Stimulated activated CD4-positive, alpha-beta T cell treated with anti-CD3 and anti-CD28 coated beads, Interleukin-12 subunit alpha, Interleukin-12 subunit beta, amount 100 ng/mL, for 24 hours (primary cell): Measurements from ENCODE around the gene EYA3.

Source experiments
- DNase-seq, 2 experiments: peaks; one replicate each; pipeline ENCODE4 v3.0.0-alpha.2; 2020; ENCODE audit warnings: low read depth in 2 of 2

Gene EYA3

DNA sequence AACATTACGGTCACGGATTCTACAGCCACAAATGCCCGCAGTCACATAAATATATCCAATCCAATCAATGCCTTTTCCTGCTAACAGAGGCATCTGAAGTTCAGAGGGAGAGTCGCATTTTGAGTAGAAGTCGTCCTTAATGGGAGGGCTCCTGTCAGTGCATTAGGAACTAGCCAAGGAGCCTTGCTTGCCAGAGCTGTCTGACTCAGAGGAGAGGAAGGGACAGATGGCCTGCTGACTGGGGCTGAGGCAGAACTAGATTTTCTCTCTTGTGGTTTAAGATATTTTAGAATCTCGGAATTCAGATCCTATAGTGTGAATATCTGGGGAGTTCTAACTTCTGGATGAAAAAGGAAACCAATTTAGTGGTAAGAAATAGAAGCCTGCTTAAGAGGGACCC lies 118.0 kb downstream of the EYA3 start:
- DNase-seq, result no peak

DNA sequence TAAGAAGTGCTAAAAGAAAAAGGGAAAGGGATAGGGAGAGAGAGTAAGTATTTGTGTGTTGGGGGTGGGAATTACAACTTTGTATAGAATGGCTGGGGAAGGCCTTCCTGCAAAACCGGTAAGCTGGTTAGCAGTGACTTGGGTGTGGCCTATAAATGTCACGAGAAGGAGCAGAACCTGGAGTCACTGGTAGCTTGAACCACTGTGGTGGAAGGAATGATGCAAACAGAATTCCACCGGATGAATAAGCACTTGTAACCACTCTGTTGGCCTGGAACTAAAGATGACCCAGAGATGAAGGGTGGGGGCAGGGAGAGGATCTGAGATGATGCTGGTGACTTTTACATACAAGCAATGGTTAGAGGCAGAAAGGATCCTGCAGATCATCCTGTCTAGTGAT lies 119.7 kb downstream of the EYA3 start:
- no peak for DNase-seq

DNA sequence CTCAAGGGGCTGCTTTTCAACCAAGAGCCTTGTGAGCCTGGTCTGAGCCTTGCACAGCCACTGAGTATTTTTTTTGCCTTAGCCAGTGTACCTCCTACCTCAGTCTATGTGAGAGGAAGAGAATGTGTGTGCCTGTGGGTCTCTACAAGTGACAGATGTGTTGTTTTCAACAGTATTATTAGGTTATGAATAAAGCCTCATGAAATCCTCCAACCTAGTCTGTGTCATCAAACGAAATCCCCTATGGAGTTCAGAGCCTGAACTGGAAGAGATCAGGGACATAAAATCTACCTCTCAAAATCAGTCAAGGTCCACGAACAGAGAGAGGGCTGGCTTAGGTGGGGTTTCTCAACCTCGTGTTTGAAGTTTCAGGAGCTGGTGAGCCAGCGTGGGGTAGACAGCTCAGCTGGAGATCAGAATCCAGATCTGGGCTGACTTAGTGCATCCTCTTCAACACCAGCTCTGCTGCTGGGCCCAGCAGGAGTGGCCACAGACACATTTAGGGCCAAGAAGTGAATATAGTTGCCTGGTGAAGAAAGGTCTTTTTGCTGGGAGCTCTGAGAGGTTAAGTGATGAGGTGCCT lies 120.4 kb downstream of the EYA3 start:
- no peak for DNase-seq

DNA sequence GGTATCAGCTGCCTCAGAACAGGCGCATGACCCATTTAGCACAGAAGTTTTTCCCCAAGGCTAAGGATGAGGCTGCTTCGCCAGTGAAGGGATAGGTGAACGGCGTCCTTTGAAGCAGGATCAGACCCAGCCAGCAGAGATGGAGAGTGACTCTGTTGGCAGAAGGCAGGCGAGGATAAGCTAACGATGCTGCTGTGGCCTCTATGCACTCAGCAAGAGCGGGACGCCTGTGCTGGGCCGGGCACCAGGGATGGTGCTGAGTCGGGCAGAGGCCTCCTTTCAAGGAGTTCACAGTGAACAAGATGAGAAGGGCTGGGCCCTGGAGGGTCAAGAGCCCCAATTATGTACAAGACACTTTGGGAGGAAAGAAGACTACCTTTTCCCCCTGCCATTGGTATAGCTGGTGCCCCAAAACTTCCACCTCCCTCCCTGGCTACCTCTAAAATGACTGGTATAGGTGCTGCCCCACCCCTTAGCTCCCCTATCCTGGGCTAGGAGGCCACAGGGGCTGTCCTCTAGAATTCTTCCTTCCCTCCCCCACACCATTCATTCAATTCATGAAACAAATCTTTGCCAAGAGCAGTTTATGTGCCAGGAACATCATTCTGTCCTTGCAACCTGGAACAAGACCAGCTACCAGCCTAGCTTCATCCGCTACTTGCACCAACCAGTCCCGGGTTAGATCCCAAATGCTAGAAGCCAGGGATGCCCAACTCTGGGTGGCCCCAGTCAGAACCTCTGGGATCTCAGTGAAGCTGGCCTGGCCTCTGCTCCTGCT lies 121.1 kb downstream of the EYA3 start:
- DNase-seq, result no peak

DNA sequence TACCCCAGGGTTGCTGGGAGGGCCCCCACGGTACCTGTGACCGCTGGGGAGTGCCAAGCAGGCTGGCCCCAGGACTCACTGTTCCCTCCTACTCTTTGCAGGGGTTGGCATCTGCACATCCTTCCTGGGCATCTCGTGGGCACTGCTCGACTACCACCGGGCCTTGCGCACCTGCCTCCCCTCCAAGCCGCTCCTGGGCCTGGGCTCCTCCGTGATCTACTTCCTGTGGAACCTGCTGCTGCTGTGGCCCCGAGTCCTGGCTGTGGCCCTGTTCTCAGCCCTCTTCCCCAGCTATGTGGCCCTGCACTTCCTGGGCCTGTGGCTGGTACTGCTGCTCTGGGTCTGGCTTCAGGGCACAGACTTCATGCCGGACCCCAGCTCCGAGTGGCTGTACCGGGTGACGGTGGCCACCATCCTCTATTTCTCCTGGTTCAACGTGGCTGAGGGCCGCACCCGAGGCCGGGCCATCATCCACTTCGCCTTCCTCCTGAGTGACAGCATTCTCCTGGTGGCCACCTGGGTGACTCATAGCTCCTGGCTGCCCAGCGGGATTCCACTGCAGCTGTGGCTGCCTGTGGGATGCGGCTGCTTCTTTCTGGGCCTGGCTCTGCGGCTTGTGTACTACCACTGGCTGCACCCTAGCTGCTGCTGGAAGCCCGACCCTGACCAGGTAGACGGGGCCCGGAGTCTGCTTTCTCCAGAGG lies 121.9 kb downstream of the EYA3 start:
- no peak for DNase-seq

DNA sequence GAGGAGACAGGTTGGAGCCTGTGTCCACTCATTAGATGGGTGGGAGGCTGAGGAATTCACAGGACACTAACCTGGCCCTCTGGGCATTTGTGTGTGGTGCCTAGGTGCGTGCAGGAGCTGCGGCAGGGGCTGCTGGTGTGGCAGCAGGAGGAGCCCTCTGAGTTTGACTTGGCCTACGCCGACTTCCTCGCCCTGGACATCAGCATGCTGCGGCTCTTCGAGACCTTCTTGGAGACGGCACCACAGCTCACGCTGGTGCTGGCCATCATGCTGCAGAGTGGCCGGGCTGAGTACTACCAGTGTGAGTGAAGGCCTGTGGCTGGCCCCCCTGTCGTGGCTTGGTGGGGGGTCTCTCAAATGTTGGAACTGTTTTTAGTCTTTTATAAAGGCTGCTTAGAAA lies 125.0 kb downstream of the EYA3 start:
- DNase-seq, result no peak

DNA sequence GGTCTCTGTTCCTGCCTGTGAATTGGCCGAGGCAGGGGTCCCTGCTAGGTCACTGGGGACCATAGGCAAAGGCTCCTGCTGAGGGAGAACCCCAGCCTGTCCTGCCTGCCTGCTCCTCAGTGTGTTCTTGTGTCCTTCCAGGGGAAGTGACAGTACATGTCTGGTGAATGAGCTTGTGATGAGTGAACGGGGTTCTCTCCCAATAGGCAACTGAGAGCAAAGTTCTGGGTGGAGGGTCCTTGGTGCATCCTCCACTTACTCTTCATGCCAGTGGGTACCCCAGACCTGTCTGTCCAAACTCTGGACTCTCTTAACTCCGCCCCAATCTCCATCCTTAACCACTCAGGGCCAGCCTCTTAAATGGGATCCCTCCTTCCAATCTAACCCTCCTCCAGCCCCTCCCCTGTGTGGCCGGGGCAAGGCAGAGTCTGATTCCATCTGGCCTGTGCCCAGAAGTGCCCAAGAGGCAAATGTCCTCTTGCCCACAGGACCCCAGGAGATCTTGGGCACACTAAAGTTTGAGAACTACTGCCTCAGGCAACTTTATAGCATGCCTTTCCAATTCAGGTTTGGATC lies 126.7 kb downstream of the EYA3 start:
- no peak for DNase-seq

DNA sequence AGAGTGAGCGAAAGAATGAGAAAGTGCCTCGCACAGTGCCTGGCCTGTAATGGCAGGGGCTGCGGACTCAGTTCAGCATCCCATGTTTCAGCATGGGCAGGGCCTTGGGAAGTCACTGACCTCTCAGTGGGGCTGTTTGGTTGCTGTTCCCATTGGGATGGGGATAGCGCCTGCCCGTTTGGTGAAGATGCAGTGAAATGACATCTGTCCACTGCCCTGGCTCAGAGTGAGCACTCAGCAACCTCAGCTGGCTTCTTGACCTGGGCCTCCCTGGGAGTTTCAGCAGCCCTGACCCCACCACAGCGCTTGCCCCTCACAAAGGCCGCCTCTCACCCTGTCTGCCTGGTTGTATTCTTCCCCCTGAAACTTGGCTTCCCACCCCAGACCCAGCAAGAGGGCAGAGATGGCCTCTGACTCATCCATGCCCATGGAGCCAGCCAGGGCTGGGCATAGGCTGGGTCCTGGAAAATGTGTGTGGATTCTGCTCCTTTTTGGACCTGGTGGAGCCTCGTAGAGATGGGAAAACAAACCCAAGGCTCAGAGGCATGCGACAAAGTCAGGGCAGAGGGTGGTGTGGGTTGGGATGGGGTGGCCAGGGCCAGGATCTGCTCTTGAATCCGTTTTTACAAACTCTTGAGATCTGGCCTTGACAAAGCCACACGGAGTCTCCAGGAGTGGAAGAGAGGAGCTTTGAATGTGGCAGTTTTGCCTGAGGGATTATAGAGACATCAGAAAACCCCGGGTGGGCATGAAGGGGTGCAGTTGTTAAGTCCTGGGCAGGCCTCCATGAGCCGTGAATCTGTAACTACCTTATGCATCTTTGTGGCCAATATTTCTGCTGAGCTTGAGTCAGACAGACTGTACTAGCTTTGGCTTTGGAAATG lies 127.4 kb downstream of the EYA3 start:
- no peak for DNase-seq

DNA sequence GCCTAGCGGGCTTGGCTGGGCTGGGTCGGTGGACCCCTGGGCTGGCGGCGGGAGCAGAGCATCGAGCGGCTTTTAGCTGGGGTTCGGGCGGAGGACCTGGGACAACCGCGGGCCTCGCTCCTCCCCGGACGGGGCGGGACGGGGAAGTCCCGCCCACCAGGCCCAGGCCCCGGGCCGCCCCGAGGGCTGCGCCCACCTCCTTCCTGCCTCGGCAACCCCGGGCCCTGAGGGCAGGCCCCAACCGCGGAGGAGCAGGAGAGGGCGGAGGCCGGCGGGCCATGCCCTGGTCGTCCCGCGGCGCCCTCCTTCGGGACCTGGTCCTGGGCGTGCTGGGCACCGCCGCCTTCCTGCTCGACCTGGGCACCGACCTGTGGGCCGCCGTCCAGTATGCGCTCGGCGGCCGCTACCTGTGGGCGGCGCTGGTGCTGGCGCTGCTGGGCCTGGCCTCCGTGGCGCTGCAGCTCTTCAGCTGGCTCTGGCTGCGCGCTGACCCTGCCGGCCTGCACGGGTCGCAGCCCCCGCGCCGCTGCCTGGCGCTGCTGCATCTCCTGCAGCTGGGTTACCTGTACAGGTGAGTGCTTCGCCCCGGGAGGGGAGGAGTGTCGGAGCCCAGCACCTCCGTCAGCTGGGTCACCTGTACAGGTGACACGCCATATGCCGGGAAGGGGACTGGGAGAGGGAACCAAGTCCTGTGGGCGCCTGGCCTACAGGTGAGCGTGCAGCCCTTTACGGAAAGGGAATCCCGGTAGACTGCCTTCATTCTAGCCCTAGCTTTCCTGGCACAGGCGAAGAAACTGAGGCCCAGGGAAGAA lies 128.4 kb downstream of the EYA3 start, which contains the start of gene XKR8:
Gene XKR8 (plus strand): TSS at position 182 of the 812 bp plus-strand sequence. CDS start 97 bp downstream, at position 279.
- DNase-seq, result peak; percentile 64 to 77

DNA sequence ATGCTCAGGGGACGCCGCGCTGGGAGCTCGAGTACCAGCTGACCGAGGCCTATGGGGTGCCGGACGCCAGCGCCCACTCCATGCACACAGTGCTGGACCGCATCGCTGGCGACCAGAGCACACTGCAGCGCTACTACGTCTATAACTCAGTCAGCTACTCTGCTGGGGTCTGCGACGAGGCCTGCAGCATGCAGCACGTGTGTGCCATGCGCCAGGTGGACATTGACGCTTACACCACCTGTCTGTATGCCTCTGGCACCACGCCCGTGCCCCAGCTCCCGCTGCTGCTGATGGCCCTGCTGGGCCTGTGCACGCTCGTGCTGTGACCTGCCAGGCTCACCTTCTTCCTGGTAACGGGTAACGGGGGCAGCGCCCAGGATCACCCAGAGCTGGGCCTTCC lies 129.9 kb downstream of the EYA3 start:
- DNase-seq, result no peak

DNA sequence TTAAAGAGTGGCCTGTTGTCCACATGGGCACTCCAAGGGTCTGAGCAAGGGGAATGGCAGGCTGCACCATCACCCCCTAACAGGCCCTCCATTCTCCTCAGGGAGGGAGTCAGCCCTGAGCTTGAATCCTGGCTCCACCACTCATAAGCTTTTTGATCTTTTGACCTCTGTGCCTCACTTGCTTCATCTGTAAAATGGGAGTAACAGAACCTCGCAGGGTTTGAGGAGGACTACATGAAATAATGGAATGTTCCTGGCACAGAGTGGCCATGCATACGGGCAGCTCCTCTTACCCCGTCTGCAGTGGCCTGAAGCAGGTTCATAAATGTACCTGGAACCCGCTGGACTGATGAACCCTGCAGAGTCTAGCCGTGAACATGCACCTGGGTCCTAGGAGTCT lies 130.8 kb downstream of the EYA3 start:
- DNase-seq, result no peak

DNA sequence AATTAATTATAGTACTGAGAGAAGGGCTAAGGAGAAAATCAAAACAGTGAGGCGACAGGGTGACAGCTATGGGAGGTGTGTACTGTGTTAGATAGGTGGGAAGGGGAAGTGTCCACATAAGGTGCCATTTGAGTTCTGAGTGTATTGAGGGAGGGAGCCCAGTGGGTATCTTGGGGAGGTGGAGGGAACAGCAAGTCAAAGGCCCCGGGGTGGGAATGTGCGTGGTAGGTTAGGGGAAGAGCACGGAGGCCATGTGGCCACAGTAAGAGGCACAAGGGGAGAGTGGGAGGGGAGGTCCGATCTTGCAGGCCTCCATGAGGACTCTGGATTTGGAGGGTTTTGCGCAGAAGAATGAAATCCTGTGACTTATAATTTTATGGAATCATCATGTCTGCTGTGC lies 131.6 kb downstream of the EYA3 start:
- DNase-seq, result no peak

DNA sequence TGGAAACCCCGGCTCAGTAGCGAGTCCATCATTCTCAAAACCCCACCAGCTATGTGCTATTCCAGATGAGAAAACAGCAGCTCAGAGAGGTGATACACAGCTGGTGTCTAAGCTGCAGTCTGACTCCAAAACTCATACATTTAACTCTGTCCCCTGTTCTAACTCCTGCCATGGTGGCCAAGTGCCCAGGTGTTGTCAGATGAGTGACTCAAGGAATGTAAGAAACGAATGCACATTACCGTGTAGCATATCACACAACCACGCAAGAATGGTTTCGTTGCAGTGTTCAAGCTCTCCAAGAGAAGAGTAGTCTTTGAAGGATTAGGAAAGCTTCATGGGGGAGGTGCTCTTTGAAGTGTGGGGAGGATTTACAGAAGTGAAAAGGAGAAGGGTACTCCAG lies 133.3 kb downstream of the EYA3 start:
- no peak for DNase-seq

DNA sequence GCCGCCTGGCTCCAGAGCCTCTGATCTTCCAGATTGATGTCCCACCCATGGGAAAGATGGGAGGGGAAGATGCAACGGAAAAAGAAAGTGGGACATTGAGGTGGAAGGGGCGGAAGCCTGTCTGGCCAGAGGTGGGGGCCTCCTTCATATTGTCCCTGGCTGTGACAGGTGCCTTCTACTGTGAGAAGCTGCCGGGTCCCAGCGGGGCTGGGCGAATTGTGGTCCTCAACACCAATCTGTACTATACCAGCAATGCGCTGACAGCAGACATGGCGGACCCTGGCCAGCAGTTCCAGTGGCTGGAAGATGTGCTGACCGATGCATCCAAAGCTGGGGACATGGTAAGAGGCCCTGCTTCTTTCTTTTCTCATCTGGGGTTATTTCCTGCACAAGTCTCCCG lies 134.2 kb downstream of the EYA3 start:
- no peak for DNase-seq

DNA sequence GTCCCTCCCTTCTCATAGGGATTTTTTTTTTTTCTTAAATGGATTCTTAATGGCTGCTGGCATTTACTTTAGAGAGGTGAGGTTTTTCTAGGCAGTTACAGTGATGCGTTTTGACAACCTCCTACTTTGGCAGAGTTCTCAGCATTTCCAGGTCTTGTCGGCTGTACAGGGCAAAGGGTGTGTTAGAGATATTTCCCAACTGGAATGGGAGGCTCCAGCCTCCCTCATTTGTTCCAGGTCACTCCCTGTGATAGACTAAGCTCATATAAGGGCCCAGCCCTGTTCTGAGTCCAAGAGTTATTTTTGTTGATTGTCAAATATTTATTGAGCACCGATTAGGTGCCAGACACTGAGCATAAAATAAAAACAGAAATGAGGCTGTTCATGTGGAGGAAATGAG lies 136.3 kb downstream of the EYA3 start:
- no peak for DNase-seq

DNA sequence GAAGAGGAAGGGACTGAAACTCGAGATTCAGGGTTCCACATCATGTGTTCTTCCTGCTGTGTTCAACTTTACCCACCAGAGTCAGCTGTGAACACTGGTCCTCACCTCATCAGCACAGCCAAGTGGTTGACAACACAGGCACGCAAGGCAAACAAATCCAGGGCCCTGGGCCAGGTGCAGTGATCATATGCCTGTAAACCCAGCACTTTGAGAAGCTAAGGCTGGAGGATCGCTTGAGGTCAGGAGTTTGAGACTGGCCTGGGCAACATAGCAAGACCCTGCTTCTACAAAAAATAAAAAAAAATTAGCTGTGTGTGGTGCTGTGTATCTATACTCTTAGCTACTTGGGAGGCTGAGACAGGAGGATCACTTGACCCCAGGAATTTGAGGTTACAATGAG lies 137.0 kb downstream of the EYA3 start:
- DNase-seq, result no peak

DNA sequence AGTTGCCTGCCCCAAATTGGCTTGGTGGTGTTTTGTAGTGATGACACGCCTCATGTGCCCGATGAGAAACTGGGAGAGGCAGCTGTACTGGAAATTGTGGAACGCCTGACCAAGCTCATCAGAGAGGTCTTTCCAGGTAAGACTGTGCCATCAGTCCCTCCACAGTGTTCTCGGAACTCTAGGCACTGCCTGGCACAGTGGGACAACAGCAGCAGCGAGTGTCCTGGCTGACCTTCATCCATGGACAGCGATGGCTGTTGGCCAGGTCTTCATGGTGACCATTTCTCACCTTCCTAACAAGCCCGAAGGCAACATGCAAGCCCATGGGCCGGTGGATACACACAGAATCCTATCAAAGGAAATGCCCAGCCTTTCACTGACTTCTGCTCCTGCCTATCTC lies 139.4 kb downstream of the EYA3 start:
- DNase-seq, result no peak

DNA sequence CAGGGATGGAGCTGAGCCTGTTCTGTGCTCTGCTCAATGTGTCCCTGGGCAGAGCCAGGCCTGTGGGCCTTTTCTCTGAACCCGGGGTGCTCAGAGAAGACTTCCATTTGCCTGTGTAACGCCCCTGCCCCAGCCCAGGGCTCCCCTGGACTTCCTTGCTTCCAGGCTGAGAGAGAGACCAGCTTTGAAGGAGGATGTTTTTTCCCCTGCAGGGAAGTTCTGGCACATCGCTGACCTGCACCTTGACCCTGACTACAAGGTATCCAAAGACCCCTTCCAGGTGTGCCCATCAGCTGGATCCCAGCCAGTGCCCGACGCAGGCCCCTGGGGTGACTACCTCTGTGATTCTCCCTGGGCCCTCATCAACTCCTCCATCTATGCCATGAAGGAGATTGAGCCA lies 143.4 kb downstream of the EYA3 start:
- DNase-seq, result no peak

DNA sequence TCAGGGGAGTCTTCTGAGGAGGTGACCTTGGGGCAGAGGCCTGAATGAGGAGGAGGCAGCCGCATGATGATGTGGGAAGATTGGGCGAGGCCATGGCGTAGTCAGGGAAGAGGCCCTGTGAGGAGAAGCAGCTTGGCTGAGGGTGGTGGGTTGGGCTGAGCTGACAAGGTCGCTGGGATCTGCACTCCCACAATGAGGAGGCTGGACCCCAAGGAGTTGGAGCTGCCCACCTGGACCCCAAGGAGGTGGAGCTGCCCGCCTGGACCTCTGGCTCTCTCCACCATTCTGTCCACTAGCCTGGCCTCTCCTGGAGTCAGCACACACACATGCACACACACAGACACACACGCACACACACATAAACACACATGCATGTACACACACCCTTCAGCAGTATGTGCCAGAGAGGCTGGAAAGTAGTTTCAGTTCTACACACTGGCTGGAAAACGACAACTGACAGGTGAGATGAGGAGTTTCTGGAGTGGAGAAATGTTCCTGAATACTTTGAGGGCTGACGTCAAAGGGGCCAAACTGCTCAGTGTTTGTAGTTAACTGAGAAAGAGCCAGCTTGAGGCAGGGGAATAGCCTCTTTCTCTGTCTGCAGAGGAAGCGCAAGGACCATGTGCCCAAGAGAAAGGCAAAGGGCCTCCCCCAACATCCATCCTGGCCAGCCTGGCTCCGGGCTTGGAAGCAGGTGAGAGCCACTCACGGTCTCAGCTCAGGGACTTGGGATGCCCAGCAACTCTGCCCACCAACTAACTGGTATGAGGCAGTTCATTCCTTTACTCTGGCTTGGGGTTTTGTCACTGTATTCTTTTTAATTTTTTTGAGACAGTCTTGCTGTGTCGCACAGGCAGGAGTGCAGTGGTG lies 146.5 kb downstream of the EYA3 start:
- DNase-seq, result no peak
